GM21786 (cell line): ENCODE measurements around the gene TSPAN2.
A peak's percentile ranks its signal among the peaks of the same experiment; 100 is the strongest.

ENCODE experiments used
- ATAC-seq: cut with Tn5 transposase; IDR thresholded peaks from one replicate; pipeline ENCODE4 v1.9.1; 2021; ENCODE audit not compliant: unreplicated experiment

The TSPAN2 gene

GRCh38 chr1:115114308-115114707 is 25.0 kb upstream of the TSPAN2 start:
- no peak for ATAC-seq

GRCh38 chr1:115113766-115114165 is 24.5 kb upstream of the TSPAN2 start:
- ATAC-seq, result no peak

- no peak for ATAC-seq
Observed at GRCh38 chr1:115112496-115113375, 23.4 kb upstream of the TSPAN2 start.

GRCh38 chr1:115107516-115108260 is 18.4 kb upstream of the TSPAN2 start:
- ATAC-seq, result no peak

- no peak for ATAC-seq
Observed at GRCh38 chr1:115105831-115106230, 16.5 kb upstream of the TSPAN2 start.

- ATAC-seq, result no peak
Observed at GRCh38 chr1:115099693-115100050, 10.4 kb upstream of the TSPAN2 start.

GRCh38 chr1:115098979-115099692 is 9.8 kb upstream of the TSPAN2 start:
- peak; percentile 89 for ATAC-seq

- no peak for ATAC-seq
Observed at GRCh38 chr1:115092175-115092574, 2.9 kb upstream of the TSPAN2 start.

- no peak for ATAC-seq
Observed at GRCh38 chr1:115091572-115091971, 2.3 kb upstream of the TSPAN2 start.

GRCh38 chr1:115090956-115091355 is 1.7 kb upstream of the TSPAN2 start:
- ATAC-seq, result no peak

- ATAC-seq, result no peak
Observed at GRCh38 chr1:115090540-115090939, 1.2 kb upstream of the TSPAN2 start.

- ATAC-seq, result no peak
Observed at GRCh38 chr1:115090186-115090490, 835 bp upstream of the TSPAN2 start.

- no peak for ATAC-seq
Observed at GRCh38 chr1:115088871-115089419, 358 bp downstream of the TSPAN2 start.

GRCh38 chr1:115088115-115088778 is 1.1 kb downstream of the TSPAN2 start:
- ATAC-seq, result no peak

GRCh38 chr1:115086176-115086830 is 3.0 kb downstream of the TSPAN2 start:
- ATAC-seq, result no peak

- no peak for ATAC-seq
Observed at GRCh38 chr1:115084902-115085511, 4.3 kb downstream of the TSPAN2 start.

- no peak for ATAC-seq
Observed at GRCh38 chr1:115082949-115083348, 6.4 kb downstream of the TSPAN2 start.

GRCh38 chr1:115078708-115079107 is 10.6 kb downstream of the TSPAN2 start:
- ATAC-seq, result no peak

- no peak for ATAC-seq
Observed at GRCh38 chr1:115077984-115078330, 11.3 kb downstream of the TSPAN2 start.
